Measurements from ENCODE around the gene PLXDC1. TPM values are rescaled to one million over a fixed set of nuclear protein-coding genes. Genes with fewer than 3 reads are reported as not detected.

The PLXDC1 gene
- polyA plus RNA-seq, 1 experiment, result 1.9 TPM

- peaks cover 43% of the 10 kb centered on the region for H3K27me3 ChIP-seq (ENCODE audit: control insufficient read depth, insufficient read depth, low read length)
- no peak overlapping the region for H3K27ac ChIP-seq (ENCODE audit: low read depth, low read length)
- TF ChIP-seq, protein P1, sequence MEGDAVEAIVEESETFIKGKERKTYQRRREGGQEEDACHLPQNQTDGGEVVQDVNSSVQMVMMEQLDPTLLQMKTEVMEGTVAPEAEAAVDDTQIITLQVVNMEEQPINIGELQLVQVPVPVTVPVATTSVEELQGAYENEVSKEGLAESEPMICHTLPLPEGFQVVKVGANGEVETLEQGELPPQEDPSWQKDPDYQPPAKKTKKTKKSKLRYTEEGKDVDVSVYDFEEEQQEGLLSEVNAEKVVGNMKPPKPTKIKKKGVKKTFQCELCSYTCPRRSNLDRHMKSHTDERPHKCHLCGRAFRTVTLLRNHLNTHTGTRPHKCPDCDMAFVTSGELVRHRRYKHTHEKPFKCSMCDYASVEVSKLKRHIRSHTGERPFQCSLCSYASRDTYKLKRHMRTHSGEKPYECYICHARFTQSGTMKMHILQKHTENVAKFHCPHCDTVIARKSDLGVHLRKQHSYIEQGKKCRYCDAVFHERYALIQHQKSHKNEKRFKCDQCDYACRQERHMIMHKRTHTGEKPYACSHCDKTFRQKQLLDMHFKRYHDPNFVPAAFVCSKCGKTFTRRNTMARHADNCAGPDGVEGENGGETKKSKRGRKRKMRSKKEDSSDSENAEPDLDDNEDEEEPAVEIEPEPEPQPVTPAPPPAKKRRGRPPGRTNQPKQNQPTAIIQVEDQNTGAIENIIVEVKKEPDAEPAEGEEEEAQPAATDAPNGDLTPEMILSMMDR (IDR thresholded peaks at IDR 0.05; ENCODE audit: low read depth, low read length), result no peak
- DNase-seq (ENCODE audit: low read depth, low spot score), result no peak
- no peak overlapping the region for H3K4me3 ChIP-seq (ENCODE audit: low read depth, low read length)
- POLR2A ChIA-PET, result no interaction called here
- CTCF ChIA-PET, result interaction anchor here (0.7 kb wide), 1 partner anchor 18 kb away, joined by 3 read pairs; no protein-coding TSS in a partner anchor
- H3K9me3 ChIP-seq (ENCODE audit: control insufficient read depth, insufficient read depth, low read length), result no peaks in the 10 kb centered on the region
Observed at GRCh38 chr17:39084558-39084957, 66.9 kb downstream of the PLXDC1 start.

DNA sequence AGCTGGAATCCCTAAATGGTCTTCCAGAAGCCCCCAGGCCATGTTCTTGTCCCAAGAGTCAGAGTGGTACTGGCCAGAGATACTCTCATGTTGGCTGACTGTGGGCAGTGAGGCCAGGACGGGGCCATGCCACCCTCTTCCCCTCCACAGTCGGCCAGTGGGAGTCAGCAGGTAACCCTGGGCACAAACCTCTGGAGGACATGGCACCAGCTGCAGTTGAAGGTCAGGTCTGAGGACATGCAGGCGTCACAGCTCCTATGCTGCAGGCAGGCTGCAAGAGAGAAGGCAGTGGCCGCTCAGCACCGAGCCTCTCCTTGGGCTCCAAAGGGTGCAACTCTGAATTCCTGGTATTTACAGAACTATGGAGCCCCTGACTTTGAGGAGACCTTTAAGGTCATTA is 68.2 kb downstream of the PLXDC1 start:
- Histone ChIP-seq H3K27ac (ENCODE audit: low read depth, low read length) (no peak overlapping the region), H3K27me3 (ENCODE audit: control insufficient read depth, insufficient read depth, low read length) (peaks cover 51% of the 10 kb centered on the region), H3K4me3 (ENCODE audit: low read depth, low read length) (no peak overlapping the region), H3K9me3 (ENCODE audit: control insufficient read depth, insufficient read depth, low read length) (no peaks in the 10 kb centered on the region)
- no peak for DNase-seq (ENCODE audit: low read depth, low spot score)
- ChIA-PET POLR2A (interaction anchor here (0.5 kb wide), 1 partner anchor 63 kb away, joined by 6 read pairs; no protein-coding TSS in a partner anchor), CTCF (interaction anchor here (1.4 to 2.2 kb wide), 2 partner anchors 70 to 100 kb away, joined by 6 to 7 read pairs; no protein-coding TSS in a partner anchor)
- TF ChIP-seq, protein P1 (IDR thresholded peaks at IDR 0.05; ENCODE audit: low read depth, low read length), result no peak

- POLR2A ChIA-PET, result no interaction called here
- CTCF ChIA-PET, result interaction anchor here (1.4 to 2.2 kb wide), 2 partner anchors 70 to 100 kb away, joined by 6 to 7 read pairs; no protein-coding TSS in a partner anchor
- no peak overlapping the region for H3K27ac ChIP-seq (ENCODE audit: low read depth, low read length)
- peaks cover 52% of the 10 kb centered on the region for H3K27me3 ChIP-seq (ENCODE audit: control insufficient read depth, insufficient read depth, low read length)
- no peaks in the 10 kb centered on the region for H3K9me3 ChIP-seq (ENCODE audit: control insufficient read depth, insufficient read depth, low read length)
- TF ChIP-seq, protein P1 (IDR thresholded peaks at IDR 0.05; ENCODE audit: low read depth, low read length), result no peak
- no peak for DNase-seq (ENCODE audit: low read depth, low spot score)
- H3K4me3 ChIP-seq (ENCODE audit: low read depth, low read length), result no peak overlapping the region
Observed at GRCh38 chr17:39082482-39082881, 69.0 kb downstream of the PLXDC1 start.

DNA sequence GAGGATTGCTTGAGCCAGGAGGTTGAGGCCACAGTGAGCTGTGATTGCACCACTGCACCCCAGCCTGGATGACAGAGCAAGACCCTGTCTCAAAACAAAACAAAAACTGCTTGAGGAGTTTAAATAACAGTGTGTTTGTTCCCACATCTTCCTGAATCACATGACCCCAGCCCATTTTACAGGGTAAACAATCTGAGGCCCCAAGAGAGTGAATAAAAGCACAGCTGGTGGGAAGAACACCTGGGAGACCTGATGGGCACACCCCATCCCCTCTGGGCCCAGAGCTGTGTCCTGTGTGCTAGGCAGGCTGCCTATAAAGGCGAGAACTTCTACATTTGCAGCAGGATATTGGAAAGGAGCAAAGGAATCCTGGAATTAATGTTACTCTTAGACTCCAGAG is 69.6 kb downstream of the PLXDC1 start:
- ChIA-PET CTCF (interaction anchor here (1.4 to 2.2 kb wide), 2 partner anchors 71 to 99 kb away, joined by 6 to 7 read pairs; no protein-coding TSS in a partner anchor), POLR2A (no interaction called here)
- Histone ChIP-seq H3K4me3 (ENCODE audit: low read depth, low read length) (no peak overlapping the region), H3K27ac (ENCODE audit: low read depth, low read length) (no peak overlapping the region), H3K27me3 (ENCODE audit: control insufficient read depth, insufficient read depth, low read length) (peaks cover 52% of the 10 kb centered on the region), H3K9me3 (ENCODE audit: control insufficient read depth, insufficient read depth, low read length) (no peaks in the 10 kb centered on the region)
- no peak for DNase-seq (ENCODE audit: low read depth, low spot score)
- TF ChIP-seq, protein P1 (IDR thresholded peaks at IDR 0.05; ENCODE audit: low read depth, low read length), result no peak

GRCh38 chr17:39080421-39081078 is 70.9 kb downstream of the PLXDC1 start:
- POLR2A ChIA-PET, result no interaction called here

More at GRCh38 chr17:39080421-39081078, 70.9 kb downstream of the PLXDC1 start:
- no peak for DNase-seq (ENCODE audit: low read depth, low spot score)
- no peak overlapping the region for H3K4me3 ChIP-seq (ENCODE audit: low read depth, low read length)
- TF ChIP-seq, protein P1 (IDR thresholded peaks at IDR 0.05; ENCODE audit: low read depth, low read length), result no peak
- no peak overlapping the region for H3K27ac ChIP-seq (ENCODE audit: low read depth, low read length)
- CTCF ChIA-PET, result interaction anchor here (0.6 to 2.3 kb wide), 4 partner anchors 73 to 200 kb away, joined by 3 to 8 read pairs (median 4); no protein-coding TSS in a partner anchor
- H3K27me3 ChIP-seq (ENCODE audit: control insufficient read depth, insufficient read depth, low read length), result peaks cover 42% of the 10 kb centered on the region
- no peaks in the 10 kb centered on the region for H3K9me3 ChIP-seq (ENCODE audit: control insufficient read depth, insufficient read depth, low read length)
